MM.1S (cell line): ENCODE data around the gene PPP1R18.

Source experiments
- DNase-seq: peaks from one replicate; pipeline ENCODE4 v3.0.0-alpha.2; 2015
- H2AFZ ChIP-seq: fragments of 300-600 bp; sonication (generic); 2 replicates; pipeline ENCODE4 v1.6.0; 2016; ENCODE audit warnings: antibody characterized with exemption, low read length
- H3F3A ChIP-seq: fragments of 300-600 bp; sonication (generic); 2 replicates; pipeline ENCODE4 v1.6.1; 2016; ENCODE audit warnings: mild to moderate bottlenecking, antibody characterized with exemption, low read length, moderate library complexity, mixed read lengths; ENCODE audit not compliant: insufficient read depth
- H3K27ac ChIP-seq: fragments of 300-600 bp; sonication (generic); 2 replicates; pipeline ENCODE4 v1.5.1; 2016; ENCODE audit warnings: mild to moderate bottlenecking, low read length
- H3K27me3 ChIP-seq: fragments of 300-600 bp; sonication (generic); replicated peaks from 2 replicates; pipeline ENCODE4 v1.6.0; 2016; ENCODE audit warnings: low read length; ENCODE audit not compliant: insufficient read depth
- H3K36me3 ChIP-seq: fragments of 300-600 bp; sonication (generic); replicated peaks from 2 replicates; pipeline ENCODE4 v1.6.1; 2016; ENCODE audit warnings: mild to moderate bottlenecking, low read length, mixed read lengths; ENCODE audit not compliant: insufficient read depth
- H3K4me1 ChIP-seq: fragments of 300-600 bp; sonication (generic); 2 replicates; pipeline ENCODE4 v1.6.1; 2016; ENCODE audit warnings: low read length, mixed read lengths
- H3K4me2 ChIP-seq: fragments of 300-600 bp; sonication (generic); 2 replicates; pipeline ENCODE4 v1.6.0; 2016; ENCODE audit warnings: low read depth, low read length
- H3K4me3 ChIP-seq: fragments of 300-600 bp; sonication (generic); 2 replicates; pipeline ENCODE4 v1.5.1; 2016; ENCODE audit warnings: low read length, mixed read lengths
- H3K79me2 ChIP-seq: fragments of 300-600 bp; sonication (generic); 2 replicates; pipeline ENCODE4 v1.6.1; 2016; ENCODE audit warnings: mixed run types, low read length, mixed read lengths
- H3K9ac ChIP-seq: fragments of 300-600 bp; sonication (generic); 2 replicates; pipeline ENCODE4 v1.6.1; 2016; ENCODE audit warnings: low read length, mixed read lengths
- H3K9me2 ChIP-seq: fragments of 300-600 bp; sonication (generic); replicated peaks from 2 replicates; pipeline ENCODE4 v1.6.1; 2016; ENCODE audit warnings: mild to moderate bottlenecking, low read length, mixed read lengths; ENCODE audit not compliant: insufficient read depth
- H3K9me3 ChIP-seq: fragments of 300-600 bp; sonication (generic); replicated peaks from 2 replicates; pipeline ENCODE4 v1.6.1; 2016; ENCODE audit warnings: mild to moderate bottlenecking, low read length, mixed read lengths; ENCODE audit not compliant: insufficient read depth
- H4K20me1 ChIP-seq: fragments of 300-600 bp; sonication (generic); 2 replicates; pipeline ENCODE4 v1.6.1; 2016; ENCODE audit warnings: mild to moderate bottlenecking, low read length, moderate library complexity, mixed read lengths; ENCODE audit not compliant: insufficient read depth
- EZH2 ChIP-seq: fragments of 300-600 bp; sonication (generic); optimal IDR thresholded peaks from 2 replicates; pipeline ENCODE3; 2017; ENCODE audit warnings: low read depth, mild to moderate bottlenecking, antibody characterized with exemption, low read length, mixed read lengths
- EZH2phosphoT487 ChIP-seq: fragments of 300-600 bp; sonication (generic); IDR thresholded peaks from 2 replicates; pipeline ENCODE4 v1.6.1; 2018; ENCODE audit warnings: antibody characterized with exemption, low read length
- TF ChIP-seq, protein P1 (sequence below): fragments of 300-600 bp; sonication (generic); IDR thresholded peaks from 2 replicates; pipeline ENCODE4 v1.5.1; 2016; ENCODE audit warnings: antibody characterized with exemption, low read length, mixed read lengths

Gene PPP1R18, protein sequence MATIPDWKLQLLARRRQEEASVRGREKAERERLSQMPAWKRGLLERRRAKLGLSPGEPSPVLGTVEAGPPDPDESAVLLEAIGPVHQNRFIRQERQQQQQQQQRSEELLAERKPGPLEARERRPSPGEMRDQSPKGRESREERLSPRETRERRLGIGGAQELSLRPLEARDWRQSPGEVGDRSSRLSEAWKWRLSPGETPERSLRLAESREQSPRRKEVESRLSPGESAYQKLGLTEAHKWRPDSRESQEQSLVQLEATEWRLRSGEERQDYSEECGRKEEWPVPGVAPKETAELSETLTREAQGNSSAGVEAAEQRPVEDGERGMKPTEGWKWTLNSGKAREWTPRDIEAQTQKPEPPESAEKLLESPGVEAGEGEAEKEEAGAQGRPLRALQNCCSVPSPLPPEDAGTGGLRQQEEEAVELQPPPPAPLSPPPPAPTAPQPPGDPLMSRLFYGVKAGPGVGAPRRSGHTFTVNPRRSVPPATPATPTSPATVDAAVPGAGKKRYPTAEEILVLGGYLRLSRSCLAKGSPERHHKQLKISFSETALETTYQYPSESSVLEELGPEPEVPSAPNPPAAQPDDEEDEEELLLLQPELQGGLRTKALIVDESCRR

DNA sequence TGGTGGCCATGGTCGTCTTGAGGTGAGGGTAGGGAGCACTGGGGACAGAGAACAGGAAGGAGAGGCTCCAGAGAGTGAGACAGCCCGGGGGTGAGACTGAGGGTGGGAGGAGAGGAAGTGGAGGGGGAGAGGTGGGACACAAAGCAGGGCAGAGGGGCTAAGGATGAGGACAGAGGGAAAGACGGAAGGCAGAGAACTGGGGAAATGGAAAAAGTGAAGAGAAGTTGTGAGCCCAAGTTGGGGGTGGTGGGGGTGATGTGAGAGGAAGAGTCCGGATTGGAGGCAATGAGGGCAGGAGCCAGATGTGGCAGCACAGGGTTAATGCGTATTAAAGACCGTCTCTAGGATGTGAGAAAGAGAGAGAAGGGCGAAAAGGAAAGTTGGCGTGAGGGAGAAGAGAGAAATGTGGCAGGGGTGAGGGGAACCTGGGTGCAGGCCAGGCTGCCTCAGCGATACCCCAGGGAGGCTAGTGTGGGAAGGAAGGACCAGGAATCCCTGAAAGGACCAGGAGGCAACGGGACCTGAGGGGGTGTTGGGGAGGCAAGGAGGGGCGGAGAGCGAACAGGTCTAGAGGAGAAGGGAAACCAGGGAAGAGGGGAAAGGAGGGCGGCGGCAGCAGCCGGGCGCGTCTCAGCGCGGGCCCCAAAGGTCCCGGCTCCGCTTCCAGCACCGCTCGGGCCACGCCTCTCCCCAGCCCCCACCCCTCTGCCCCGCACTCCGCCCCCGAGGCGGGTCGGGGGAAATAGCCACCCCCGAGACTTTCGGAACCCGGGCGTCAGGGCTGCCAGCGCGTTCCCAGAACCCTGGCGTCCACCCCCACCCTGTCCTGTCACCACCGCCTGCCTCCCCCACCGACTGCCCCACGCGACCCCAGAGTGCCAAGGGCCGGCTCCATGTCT lies at the start of gene PPP1R18:
Gene PPP1R18, minus strand, starts transcription at position 637 of the 899 bp plus-strand sequence. Its CDS starts 627 bp downstream, at position 10.
- TF ChIP-seq, protein P1, sequence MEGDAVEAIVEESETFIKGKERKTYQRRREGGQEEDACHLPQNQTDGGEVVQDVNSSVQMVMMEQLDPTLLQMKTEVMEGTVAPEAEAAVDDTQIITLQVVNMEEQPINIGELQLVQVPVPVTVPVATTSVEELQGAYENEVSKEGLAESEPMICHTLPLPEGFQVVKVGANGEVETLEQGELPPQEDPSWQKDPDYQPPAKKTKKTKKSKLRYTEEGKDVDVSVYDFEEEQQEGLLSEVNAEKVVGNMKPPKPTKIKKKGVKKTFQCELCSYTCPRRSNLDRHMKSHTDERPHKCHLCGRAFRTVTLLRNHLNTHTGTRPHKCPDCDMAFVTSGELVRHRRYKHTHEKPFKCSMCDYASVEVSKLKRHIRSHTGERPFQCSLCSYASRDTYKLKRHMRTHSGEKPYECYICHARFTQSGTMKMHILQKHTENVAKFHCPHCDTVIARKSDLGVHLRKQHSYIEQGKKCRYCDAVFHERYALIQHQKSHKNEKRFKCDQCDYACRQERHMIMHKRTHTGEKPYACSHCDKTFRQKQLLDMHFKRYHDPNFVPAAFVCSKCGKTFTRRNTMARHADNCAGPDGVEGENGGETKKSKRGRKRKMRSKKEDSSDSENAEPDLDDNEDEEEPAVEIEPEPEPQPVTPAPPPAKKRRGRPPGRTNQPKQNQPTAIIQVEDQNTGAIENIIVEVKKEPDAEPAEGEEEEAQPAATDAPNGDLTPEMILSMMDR = no peak
- TF ChIP-seq EZH2phosphoT487 = no peak
- no peak for TF ChIP-seq EZH2
- Histone ChIP-seq H3K4me3 (peak within 1 kb of the TSS; percentile 87), H3K9me3 (no peaks in the 10 kb centered on the region), H3K4me2 (peak within 1 kb of the TSS; percentile 91), H3K9me2 (no peaks in the 10 kb centered on the region), H2AFZ (peak within 1 kb of the TSS; percentile 60), H3K9ac (peak within 1 kb of the TSS; percentile 56), H3K27ac (peak within 1 kb of the TSS; percentile 69; the same call in 1 of the 2 replicates), H3K79me2 (peaks cover 62% of the 10 kb centered on the region), H3K36me3 (no peaks in the 10 kb centered on the region), H3F3A (peaks cover 52% of the 10 kb centered on the region), H4K20me1 (no peaks in the 10 kb centered on the region), H3K4me1 (peaks cover 30% of the 10 kb centered on the region), H3K27me3 (no peaks in the 10 kb centered on the region)
- peak; percentile 78 for DNase-seq

DNA sequence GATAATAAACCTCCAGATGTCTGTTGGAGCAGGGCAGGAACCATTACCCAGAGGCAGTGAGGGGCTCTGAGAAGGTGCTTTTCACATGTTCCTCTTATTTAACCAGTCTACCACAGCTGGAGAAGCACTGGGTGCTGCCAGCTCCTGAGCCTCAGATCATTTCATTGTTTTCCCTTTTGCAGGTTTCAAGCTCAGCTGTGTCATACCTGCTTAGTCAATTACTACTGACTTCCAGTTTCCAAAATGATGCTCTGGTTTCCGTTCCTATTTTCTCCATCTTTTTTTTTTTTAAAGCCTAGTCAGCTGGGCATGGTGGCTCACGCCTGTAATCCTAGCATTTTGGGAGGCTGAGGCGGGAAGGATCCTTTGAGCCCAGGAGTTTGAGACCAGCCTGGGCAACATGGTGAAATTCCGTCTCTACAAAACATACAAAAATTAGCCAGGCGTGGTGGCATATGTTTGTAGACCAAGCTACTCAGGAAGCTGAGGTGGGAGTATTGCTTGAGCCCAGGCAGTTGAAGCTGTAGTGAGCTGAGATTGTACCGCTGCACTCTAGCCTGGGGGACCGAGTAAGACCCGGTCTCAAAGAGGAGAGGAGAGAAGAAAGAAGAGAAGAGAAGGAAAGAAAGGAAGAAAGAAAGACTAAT lies 49.3 kb upstream of the PPP1R18 start:
- Histone ChIP-seq H2AFZ (no peak overlapping the region), H3K4me1 (peaks cover 31% of the 10 kb centered on the region), H3K9ac (no peak overlapping the region), H3K27ac (peak overlapping the region; percentile 48; the same call in 1 of the 2 replicates), H3F3A (peaks cover 13% of the 10 kb centered on the region; the same call in 1 of the 2 replicates), H3K4me2 (0 out of 2 replicates have a peak overlapping the region, but pooled peaks have one; percentile 9), H3K79me2 (peaks cover 4% of the 10 kb centered on the region; the same call in 1 of the 2 replicates), H3K9me2 (no peaks in the 10 kb centered on the region), H3K9me3 (no peaks in the 10 kb centered on the region), H3K36me3 (0 out of 2 replicates have a peak, but pooled peaks cover 3% of the 10 kb centered on the region), H3K4me3 (no peak overlapping the region), H3K27me3 (no peaks in the 10 kb centered on the region), H4K20me1 (no peaks in the 10 kb centered on the region)
- DNase-seq = peak; percentile 37
- TF ChIP-seq, protein P1 = no peak
- TF ChIP-seq EZH2 (no peak), EZH2phosphoT487 (no peak)
